ENCODE results near the gene SLC47A1.

GRCh38 chr17:19573075-19573474, 39.4 kb downstream of the SLC47A1 start:
- TF ChIP-seq CTCF (IDR thresholded peaks at IDR 0.05) (no peak), POLR2AphosphoS5 (IDR thresholded peaks at IDR 0.05) (no peak), POLR2A (IDR thresholded peaks at IDR 0.05) (no peak)
